ENCODE measurements around the gene POLR3K. TPM values are rescaled to one million over a fixed set of nuclear protein-coding genes. Genes with fewer than 3 reads are reported as not detected.

Gene POLR3K
- total and polyA plus RNA-seq, 11 donors = 4.1 to 20.3 (median 11.5) TPM

DNA sequence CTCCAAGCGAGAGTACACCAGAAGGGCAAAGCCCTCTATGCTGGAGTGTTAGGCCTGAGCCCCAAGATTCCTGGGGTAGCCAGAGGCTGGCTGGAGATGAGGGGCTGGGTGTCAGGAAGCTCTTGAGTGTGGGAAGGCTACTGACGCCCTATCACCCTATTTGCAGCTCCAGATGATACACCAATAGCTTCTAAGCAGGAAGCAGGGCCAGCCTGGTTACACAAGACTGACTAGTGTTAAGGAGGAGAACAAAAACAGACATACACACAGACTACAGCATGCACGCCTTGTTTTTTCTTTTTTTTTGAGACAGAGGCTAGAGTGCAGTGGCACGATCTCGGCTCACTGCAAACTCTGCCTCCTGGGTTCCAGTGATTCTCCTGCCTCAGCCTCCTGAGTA lies 15.9 kb downstream of the POLR3K start:
- TF ChIP-seq POLR2A (IDR thresholded peaks at IDR 0.05) = no peak
- TF ChIP-seq, protein P1, sequence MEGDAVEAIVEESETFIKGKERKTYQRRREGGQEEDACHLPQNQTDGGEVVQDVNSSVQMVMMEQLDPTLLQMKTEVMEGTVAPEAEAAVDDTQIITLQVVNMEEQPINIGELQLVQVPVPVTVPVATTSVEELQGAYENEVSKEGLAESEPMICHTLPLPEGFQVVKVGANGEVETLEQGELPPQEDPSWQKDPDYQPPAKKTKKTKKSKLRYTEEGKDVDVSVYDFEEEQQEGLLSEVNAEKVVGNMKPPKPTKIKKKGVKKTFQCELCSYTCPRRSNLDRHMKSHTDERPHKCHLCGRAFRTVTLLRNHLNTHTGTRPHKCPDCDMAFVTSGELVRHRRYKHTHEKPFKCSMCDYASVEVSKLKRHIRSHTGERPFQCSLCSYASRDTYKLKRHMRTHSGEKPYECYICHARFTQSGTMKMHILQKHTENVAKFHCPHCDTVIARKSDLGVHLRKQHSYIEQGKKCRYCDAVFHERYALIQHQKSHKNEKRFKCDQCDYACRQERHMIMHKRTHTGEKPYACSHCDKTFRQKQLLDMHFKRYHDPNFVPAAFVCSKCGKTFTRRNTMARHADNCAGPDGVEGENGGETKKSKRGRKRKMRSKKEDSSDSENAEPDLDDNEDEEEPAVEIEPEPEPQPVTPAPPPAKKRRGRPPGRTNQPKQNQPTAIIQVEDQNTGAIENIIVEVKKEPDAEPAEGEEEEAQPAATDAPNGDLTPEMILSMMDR (IDR thresholded peaks at IDR 0.05) = no peak
- no peak for DNase-seq
- 93 to 97% (median 96%) methylated on average over 5 of the region's 5 CpGs for WGBS, 4 donors
- Histone ChIP-seq H3K4me1 (peaks cover 0 to 19% (median 0%) of the 10 kb centered on the region in 12 donors), H3K4me3 (no peak overlapping the region), H3K27me3 (no peaks in the 10 kb centered on the region), H3K36me3 (no peaks in the 10 kb centered on the region), H3K27ac (no peak overlapping the region), H3K9me3 (no peaks in the 10 kb centered on the region)
- no peak for ATAC-seq
- intact Hi-C loops (cut with DNase I) = no loop called here

GRCh38 chr16:36336-36984 lies 16.9 kb downstream of the POLR3K start:
- no peak for ATAC-seq
- WGBS, 4 donors = 89 to 97% (median 92%) methylated on average over 13 to 15 of the region's 15 CpGs
- intact Hi-C loops (cut with DNase I) = no loop called here
- H3K36me3 ChIP-seq = no peaks in the 10 kb centered on the region
- DNase-seq = peak in 1 of 5 donors; percentile 34
- H3K9me3 ChIP-seq = no peaks in the 10 kb centered on the region
- TF ChIP-seq, protein P1 (IDR thresholded peaks at IDR 0.05) = no peak
- TF ChIP-seq POLR2A (IDR thresholded peaks at IDR 0.05) = no peak
- no peaks in the 10 kb centered on the region for H3K27me3 ChIP-seq
- H3K4me1 ChIP-seq = peaks cover 0 to 19% (median 0%) of the 10 kb centered on the region in 12 donors
- H3K27ac ChIP-seq = no peak overlapping the region
- no peak overlapping the region for H3K4me3 ChIP-seq

- no peaks in the 10 kb centered on the region for H3K36me3 ChIP-seq
- no peak for TF ChIP-seq POLR2A (IDR thresholded peaks at IDR 0.05)
- TF ChIP-seq, protein P1 (IDR thresholded peaks at IDR 0.05) = no peak
- ATAC-seq (no peak), DNase-seq (peak in 1 of 5 donors; percentile 37)
- H3K27ac ChIP-seq = peak overlapping the region in 1 of 12 donors; percentile 27
- H3K27me3 ChIP-seq = no peaks in the 10 kb centered on the region
- H3K4me3 ChIP-seq = no peak overlapping the region
- WGBS, 4 donors = 84 to 95% (median 91%) methylated on average over 8 to 11 of the region's 11 CpGs
- no peaks in the 10 kb centered on the region for H3K9me3 ChIP-seq
- intact Hi-C loops (cut with DNase I) = no loop called here
- peaks cover 0 to 19% (median 0%) of the 10 kb centered on the region in 12 donors for H3K4me1 ChIP-seq
These were observed 17.6 kb downstream of the POLR3K start for GRCh38 chr16:35678-36305.

DNA sequence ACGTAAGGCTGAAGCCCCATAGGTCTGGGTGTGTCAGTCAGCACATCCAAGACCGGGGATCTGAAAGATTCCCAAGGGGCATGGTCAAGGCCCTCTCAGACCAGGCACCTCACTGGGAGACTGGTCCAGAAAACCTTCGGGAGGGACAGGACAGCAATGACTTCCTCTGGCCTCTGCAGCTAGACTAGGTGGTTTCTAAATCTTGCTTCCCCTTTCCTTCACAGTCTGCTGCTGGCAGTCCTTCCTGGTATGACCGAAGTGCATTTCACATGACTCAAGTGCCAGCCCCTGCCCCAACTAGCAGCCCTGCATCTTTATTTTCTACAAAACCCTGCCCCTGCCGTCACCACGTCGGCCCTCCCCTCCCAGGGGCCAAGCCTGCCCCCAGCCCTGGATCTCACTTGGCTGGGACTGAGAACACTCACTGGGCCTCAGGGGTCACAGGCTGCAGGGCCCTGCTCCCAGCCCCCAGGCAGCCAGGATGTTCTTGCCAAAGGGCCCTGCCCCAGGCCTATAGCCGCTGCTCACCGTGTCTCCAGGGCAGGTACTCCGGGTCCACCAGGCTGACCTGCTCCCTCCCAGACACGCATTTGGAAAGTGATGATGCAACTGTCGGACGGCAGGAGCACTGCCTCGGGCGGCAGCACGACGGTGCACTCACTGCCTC lies 18.3 kb downstream of the POLR3K start:
- 76 to 87% (median 80%) methylated on average over 11 to 17 of the region's 17 CpGs for WGBS, 4 donors
- no peaks in the 10 kb centered on the region for H3K27me3 ChIP-seq
- DNase-seq (peak in 1 of 5 donors; percentile 53), ATAC-seq (peak in 3 of 4 donors; percentile 22 to 47 (median 43))
- no peak overlapping the region for H3K4me3 ChIP-seq
- peak overlapping the region in 1 of 12 donors; percentile 27 for H3K27ac ChIP-seq
- intact Hi-C loops (cut with DNase I) = no loop called here
- TF ChIP-seq POLR2A (IDR thresholded peaks at IDR 0.05) = no peak
- TF ChIP-seq, protein P1 (IDR thresholded peaks at IDR 0.05) = no peak
- H3K36me3 ChIP-seq = no peaks in the 10 kb centered on the region
- no peaks in the 10 kb centered on the region for H3K9me3 ChIP-seq
- peaks cover 0 to 19% (median 0%) of the 10 kb centered on the region in 12 donors for H3K4me1 ChIP-seq
